Activated CD4-positive, alpha-beta T cell treated with anti-CD3 and anti-CD28 coated beads for 4 hours (primary cell): Measurements from ENCODE around the gene ANKS1B.

Experiments
- DNase-seq, 2 donors: peaks; one replicate each; pipeline ENCODE4 v3.0.0-alpha.2; 2020

The ANKS1B gene

GRCh38 chr12:99147130-99147529, 837.6 kb downstream of the ANKS1B start:
- no peak for DNase-seq

DNA sequence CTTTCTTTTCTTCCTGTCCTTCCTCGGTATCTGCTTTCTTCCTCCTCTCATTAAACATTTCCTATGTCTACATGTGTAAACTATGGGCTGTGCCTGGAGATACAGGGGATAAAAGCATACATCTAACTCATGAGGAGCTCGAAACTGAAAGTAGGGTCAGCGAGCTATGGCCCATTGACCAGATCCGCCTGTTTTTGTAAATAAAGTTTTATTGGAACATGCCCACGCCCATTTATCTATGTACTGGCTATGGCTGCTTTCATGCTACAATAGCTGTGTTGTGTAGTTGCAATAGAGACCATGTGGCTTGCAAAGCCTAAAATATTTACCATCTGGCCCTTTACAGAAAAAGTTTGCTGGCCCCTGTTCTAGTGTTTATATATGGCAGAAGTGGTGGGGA, 838.0 kb downstream of the ANKS1B start:
- DNase-seq, result no peak

- DNase-seq, result no peak
Measured at GRCh38 chr12:99146185-99146584, 838.6 kb downstream of the ANKS1B start.

DNA sequence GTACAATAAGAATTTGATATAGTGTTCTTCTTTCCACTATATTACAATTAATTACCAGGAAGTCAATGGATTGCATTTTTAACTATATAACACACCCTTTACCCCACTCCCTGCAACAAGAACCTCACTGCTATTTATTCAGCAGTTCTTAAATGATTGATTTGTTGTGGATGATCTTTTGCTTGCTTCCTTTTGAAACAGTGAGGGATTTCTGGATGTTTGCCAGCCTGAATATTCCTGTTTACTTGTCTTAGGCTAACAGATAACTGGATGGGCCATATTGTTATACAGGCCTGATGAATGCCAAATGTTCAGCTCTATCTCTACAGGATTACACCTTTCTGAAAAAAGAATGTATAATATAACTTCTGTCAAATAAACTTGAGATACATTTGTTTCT, 842.1 kb downstream of the ANKS1B start:
- no peak for DNase-seq

DNA sequence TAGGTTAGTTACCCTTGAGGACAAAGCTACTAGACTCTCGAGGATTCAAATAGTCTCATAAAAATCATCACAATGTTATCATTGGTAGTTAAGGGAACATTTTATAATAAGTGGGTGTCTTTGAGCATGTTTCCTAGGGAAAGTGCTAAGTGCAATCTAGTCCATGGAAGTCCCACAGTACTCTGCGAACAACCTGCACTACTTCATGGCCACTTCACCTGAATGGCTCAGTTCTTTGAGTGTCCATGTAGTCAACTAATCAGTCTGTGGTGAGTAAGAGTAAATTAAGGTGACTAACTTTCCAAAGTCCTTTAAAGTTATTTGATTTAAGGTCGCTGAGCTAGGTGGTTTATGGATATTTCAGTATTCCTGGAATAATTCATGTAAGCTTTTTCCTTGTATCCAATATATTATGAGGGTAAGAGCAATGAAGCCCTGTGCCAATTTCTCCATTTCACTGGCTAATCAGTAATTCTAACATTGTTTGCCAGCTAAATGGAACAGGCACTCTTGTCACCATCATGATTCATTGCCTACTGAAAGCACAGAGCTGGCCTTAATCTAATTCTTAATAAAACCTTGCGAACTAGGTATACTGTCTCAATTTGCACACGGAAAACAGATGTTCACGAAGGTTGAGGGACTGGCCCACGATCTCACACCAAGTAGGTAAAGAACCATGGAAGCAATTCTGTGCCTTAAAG, 844.6 kb downstream of the ANKS1B start:
- no peak for DNase-seq

GRCh38 chr12:99138393-99138792, 846.3 kb downstream of the ANKS1B start:
- no peak for DNase-seq

DNA sequence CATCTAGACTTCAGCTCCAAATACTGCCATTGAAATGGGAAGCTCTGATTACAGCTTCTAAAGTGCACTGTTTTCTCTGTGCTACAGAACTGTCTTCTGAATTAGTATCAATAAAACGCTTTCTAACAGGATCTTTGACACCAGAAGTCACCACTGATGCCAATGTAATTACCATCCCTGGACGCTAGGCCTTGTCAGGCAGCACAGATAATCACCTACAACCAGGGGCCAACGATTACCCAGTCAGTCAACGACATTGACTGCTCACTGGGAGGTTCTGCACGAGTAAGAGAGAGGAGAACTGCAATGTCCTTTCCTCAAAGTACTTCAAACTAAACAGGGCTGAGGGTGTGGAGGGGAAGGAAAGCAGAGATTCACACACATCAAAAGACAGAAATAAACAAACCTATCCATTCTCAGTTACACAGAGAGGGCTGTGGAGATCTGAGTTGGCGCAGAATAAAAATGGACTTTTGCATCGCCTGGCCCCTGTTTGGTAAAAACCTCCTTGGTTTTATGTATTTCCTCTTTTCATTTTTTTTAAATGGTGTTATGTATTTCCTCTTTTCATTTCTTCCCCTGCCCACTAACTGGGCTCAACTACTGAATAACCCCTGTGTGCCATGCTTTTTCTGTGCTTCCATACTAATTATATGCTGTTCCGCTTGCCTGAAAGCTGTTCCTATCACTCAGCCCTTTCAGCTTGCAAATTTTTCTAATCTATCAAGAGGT, 847.4 kb downstream of the ANKS1B start:
- DNase-seq, result no peak

GRCh38 chr12:99136516-99136915, 848.2 kb downstream of the ANKS1B start:
- DNase-seq, result no peak

GRCh38 chr12:99135376-99135775, 849.4 kb downstream of the ANKS1B start:
- no peak for DNase-seq

DNA sequence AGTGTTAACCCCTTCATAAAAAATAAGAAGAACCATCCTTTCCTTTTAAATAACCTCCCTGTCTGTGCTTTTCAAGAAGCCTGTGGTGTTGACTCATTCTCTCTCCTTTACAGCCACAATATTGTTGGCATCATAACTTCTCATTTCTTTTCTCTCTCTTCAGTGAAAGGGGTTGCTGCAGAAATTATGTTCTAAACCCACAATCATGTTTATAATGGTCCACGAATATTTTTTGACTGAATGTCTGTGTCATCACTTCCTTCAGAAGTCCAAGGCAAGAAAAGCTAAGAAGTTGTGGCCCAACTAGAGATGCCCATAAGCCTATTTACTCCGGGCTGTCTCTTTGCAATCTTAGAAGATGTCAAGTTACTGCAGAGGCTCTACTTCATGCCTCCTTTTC, 851.3 kb downstream of the ANKS1B start:
- no peak for DNase-seq

- no peak for DNase-seq
Measured at GRCh38 chr12:99131751-99132199, 853.0 kb downstream of the ANKS1B start.

- DNase-seq, result no peak
Measured at GRCh38 chr12:99130808-99131553, 853.8 kb downstream of the ANKS1B start.

GRCh38 chr12:99128246-99128802, 856.4 kb downstream of the ANKS1B start:
- no peak for DNase-seq

GRCh38 chr12:99122959-99123358, 861.8 kb downstream of the ANKS1B start:
- no peak for DNase-seq

GRCh38 chr12:99122496-99122895, 862.2 kb downstream of the ANKS1B start:
- no peak for DNase-seq

GRCh38 chr12:99121546-99121945, 863.2 kb downstream of the ANKS1B start:
- DNase-seq, result no peak

DNA sequence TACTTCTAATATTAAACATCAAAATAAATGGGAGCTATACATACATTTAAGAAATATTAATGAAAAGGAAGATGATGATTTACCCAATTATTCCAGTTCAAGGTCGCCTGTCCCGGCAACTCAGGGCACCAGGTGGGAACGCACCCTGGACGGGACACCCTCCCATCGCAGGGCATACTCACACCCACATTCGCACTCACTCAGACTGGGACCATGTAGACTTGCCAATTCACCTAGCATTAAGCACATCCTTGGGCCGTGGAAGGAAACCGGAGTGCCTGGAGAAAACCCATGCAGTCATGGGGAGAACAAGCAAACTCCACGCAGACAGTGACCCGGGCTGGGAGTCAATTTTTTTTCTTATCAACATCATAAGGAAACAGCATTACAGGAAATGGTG, 864.8 kb downstream of the ANKS1B start:
- DNase-seq, result no peak

GRCh38 chr12:99119449-99119848, 865.3 kb downstream of the ANKS1B start:
- no peak for DNase-seq

GRCh38 chr12:99111600-99111999, 873.1 kb downstream of the ANKS1B start:
- no peak for DNase-seq

GRCh38 chr12:99110868-99111267, 873.9 kb downstream of the ANKS1B start:
- no peak for DNase-seq

DNA sequence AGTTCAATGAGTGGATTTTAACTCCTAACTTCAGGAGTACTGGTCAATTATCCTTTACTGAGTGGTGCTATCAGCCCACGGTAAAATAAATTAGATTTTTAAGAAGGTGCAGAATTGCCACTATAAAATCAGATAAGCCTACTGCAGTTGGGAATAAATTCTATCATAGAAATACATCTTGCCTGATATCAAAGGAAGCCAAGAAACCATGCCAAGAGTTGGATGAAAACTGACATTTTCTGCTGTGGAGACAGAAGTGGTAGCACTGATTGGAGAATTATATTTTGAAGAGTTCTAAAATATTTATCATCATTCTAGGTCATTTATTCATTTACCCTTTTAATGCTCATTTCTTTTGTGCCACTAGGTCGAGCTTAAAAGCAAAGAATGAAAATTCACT, 874.5 kb downstream of the ANKS1B start:
- DNase-seq, result no peak

DNA sequence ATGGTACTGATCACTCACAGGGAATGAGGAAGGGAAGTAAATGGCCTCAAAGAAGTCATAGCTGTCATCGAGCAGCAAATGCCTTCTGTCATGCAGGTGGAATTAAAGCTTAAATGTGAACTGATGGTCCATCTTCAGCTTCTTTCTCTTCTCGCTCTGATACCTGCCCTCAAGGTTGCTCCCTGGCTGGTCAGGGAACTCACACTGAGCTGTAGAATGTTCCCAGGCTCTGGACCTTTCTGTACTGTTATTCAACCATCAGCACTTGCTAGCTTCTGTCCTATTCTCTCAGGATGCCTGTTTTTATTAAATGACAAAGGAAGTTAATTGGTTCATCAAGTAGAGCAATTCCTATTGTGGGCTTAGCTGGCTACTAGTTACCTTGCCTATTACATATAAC, 875.8 kb downstream of the ANKS1B start:
- no peak for DNase-seq

DNA sequence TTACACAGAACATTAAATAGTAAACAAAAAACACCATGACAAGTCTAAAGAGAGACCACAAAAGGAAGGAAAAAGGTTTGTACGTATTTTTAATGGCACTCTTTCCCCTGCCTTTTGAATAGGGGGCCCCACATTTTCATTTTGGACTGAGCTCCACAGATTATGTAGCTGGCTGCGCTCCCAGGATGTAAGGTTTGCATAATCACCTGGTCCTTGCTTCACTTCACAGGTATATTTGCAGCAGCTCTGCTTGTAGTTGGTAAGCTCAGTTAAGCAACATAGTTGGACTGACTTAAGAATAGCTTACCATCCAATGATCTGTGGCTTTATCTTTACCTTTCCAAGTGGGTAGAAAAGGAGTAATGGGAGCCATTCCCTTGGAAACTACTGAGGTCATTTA, 885.0 kb downstream of the ANKS1B start:
- DNase-seq, result no peak

DNA sequence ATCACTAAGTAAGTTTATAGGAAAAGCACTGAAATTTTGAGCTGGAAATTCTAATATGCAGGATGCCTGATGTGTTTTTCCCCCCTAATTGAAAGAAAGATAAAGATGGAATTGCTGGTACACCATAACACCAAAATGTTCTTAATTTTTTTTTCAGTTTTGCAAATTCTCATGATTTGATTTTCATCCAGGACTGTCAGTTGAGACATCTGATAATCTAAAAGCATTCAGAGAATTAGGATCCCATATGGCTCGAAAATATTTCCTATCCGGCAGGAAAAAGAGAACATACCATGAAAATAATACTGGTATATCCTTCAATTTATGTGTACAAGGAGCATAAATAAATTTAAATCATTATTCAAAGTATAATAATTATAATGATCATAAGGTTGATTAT, 887.6 kb downstream of the ANKS1B start:
- DNase-seq, result no peak
